GM12892 (cell line): ENCODE data around the gene KRT2.

Source experiments
- POLR2A ChIP-seq: IDR thresholded peaks from 2 replicates; pipeline ENCODE4 v1.6.1; 2011; ENCODE audit warnings: low read depth, low read length, control low read depth
- POLR2AphosphoS5 ChIP-seq: IDR thresholded peaks from 2 replicates; pipeline ENCODE4 v1.6.1; 2011; ENCODE audit warnings: low read depth, low read length, control low read depth

DNA sequence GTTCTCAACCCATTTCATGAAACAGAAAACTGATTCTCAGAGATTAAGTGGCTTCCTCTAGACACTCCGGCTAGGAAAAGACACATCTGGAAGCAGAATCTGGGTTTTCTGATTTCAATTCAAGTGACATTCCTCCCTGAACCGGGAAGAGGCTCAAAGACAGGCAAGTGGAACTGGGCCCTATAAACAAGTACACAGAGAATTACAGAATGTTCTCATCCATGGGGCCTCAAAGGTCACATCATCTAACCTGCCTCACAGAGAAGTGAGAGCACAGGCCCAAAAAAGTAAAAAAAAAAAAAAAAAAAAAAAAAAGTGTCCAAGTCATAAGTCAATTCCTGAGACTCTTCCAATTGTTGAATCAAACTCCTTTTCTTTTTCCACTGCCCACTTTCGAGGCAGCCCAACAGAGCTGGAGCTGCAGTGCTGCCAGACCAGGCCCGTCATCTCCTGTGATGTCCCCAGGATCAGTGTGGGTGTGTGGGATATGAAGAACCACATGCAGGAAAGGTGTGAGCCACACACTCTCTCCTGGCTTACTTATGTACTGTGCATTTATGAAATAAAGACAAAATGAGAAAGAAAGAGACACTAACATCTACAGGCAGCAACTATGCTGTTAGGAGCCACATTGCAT is 31.0 kb upstream of the KRT2 start:
- no peak for TF ChIP-seq POLR2A
- TF ChIP-seq POLR2AphosphoS5, result no peak
